Activated effector memory CD4-positive, alpha-beta T cell treated with anti-CD3 and anti-CD28 coated beads, Interleukin-2, amount 50 U/mL, for 16 hours (primary cell): ENCODE data around the gene CD99L2.
"Not testable (repeated sequence)": the region's sequence is repeated elsewhere in the genome, so short reads cannot be mapped to it uniquely, and the experiment has no call there.

Experiments
- DNase-seq: peaks from one replicate; pipeline ENCODE4 v3.0.0-alpha.2; 2020

The CD99L2 gene

GRCh38 chrX:150849996-150850720 is 48.3 kb downstream of the CD99L2 start:
- no peak for DNase-seq

GRCh38 chrX:150849486-150849885 is 49.0 kb downstream of the CD99L2 start:
- DNase-seq = no peak

- no peak for DNase-seq
These were observed 49.5 kb downstream of the CD99L2 start for GRCh38 chrX:150848914-150849365.

- DNase-seq = no peak
These were observed 51.4 kb downstream of the CD99L2 start for GRCh38 chrX:150847088-150847487.

- DNase-seq = no peak
These were observed 52.3 kb downstream of the CD99L2 start for GRCh38 chrX:150846130-150846529.

GRCh38 chrX:150845091-150845490 is 53.4 kb downstream of the CD99L2 start:
- DNase-seq = no peak

GRCh38 chrX:150844016-150844415 is 54.5 kb downstream of the CD99L2 start:
- DNase-seq = no peak

GRCh38 chrX:150842198-150842685 is 56.2 kb downstream of the CD99L2 start:
- DNase-seq = no peak

- DNase-seq = no peak
These were observed 56.8 kb downstream of the CD99L2 start for GRCh38 chrX:150841456-150842197.

- DNase-seq = no peak
These were observed 60.6 kb downstream of the CD99L2 start for GRCh38 chrX:150837845-150838244.

GRCh38 chrX:150834695-150835094 is 63.8 kb downstream of the CD99L2 start:
- no peak for DNase-seq

- DNase-seq = no peak
These were observed 64.9 kb downstream of the CD99L2 start for GRCh38 chrX:150833454-150834056.

GRCh38 chrX:150831863-150832262 is 66.6 kb downstream of the CD99L2 start:
- no peak for DNase-seq

GRCh38 chrX:150828785-150829184 is 69.7 kb downstream of the CD99L2 start:
- DNase-seq = no peak

- not testable (repeated sequence) for DNase-seq
These were observed 74.1 kb downstream of the CD99L2 start for GRCh38 chrX:150824352-150824751.

GRCh38 chrX:150823826-150824225 is 74.6 kb downstream of the CD99L2 start:
- DNase-seq = not testable (repeated sequence)

- no peak for DNase-seq
These were observed 76.5 kb downstream of the CD99L2 start for GRCh38 chrX:150821971-150822370.

- no peak for DNase-seq
These were observed 84.5 kb downstream of the CD99L2 start for GRCh38 chrX:150813922-150814321.

GRCh38 chrX:150806827-150807226 is 91.6 kb downstream of the CD99L2 start:
- DNase-seq = no peak

GRCh38 chrX:150805736-150806135 is 92.7 kb downstream of the CD99L2 start:
- no peak for DNase-seq

- DNase-seq = no peak
These were observed 105.4 kb downstream of the CD99L2 start for GRCh38 chrX:150792949-150793527.

GRCh38 chrX:150790021-150790420 is 108.4 kb downstream of the CD99L2 start:
- DNase-seq = no peak

GRCh38 chrX:150781677-150782076 is 116.8 kb downstream of the CD99L2 start:
- DNase-seq = no peak
